H1 (cell line): Measurements from ENCODE around the gene CHD1. TPM values are rescaled to one million over a fixed set of nuclear protein-coding genes. Genes with fewer than 3 reads are reported as not detected.

Experiments used
- CHD7 ChIP-seq: fragments of 300-600 bp; sonication (generic); IDR thresholded peaks from 2 replicates; pipeline ENCODE4 v1.7.1; 2012; ENCODE audit warnings: low read length, moderate library complexity, mild to moderate bottlenecking, inconsistent platforms; ENCODE audit not compliant: insufficient replicate concordance
- POLR2A ChIP-seq, 2 experiments: IDR thresholded peaks; 1 replicate in 1 of 2; 2 replicates in 1 of 2; pipeline ENCODE4 v1.6.1; 2011; ENCODE audit warnings: low read depth in 2 of 2, low read length in 2 of 2, mild to moderate bottlenecking in 2 of 2; ENCODE audit errors: control extremely low read depth in 1 of 2
- polyA plus RNA-seq, 7 experiments: library from polyadenylated mRNA; depleted of rRNA in 3 of 7; stranded (reverse) in 5 of 7; unstranded in 2 of 7; fragments of >200 nt in 5 of 7; fragments of 200-250 nt in 2 of 7; gene quantifications; 1 replicate in 5 of 7; 2 replicates in 1 of 7; 4 replicates in 1 of 7; pipeline versions ENCODE4 v1.2.1 to v1.2.3, GENCODE V29; 2011 to 2013; ENCODE audit warnings: missing spikeins in 2 of 7, mixed read lengths in 2 of 7
- total RNA-seq: library from RNA; stranded (reverse); fragmentation: NEBNext Ultra II Directional; extraction: Animal tissue kit (Norgen Biotek cat#: 25700); gene quantifications from 2 replicates; pipeline ENCODE4 v1.2.1, GENCODE V29; 2021

The CHD1 gene
- total and polyA plus RNA-seq, 2 of the 8 experiments (the other 6 are each of a cell fraction or from before 2014, with no cell fraction given), result 15.6 to 53.0 TPM

GRCh38 chr5:98929710-98930298 is 997 bp upstream of the CHD1 start (continued):
- peak; percentile 21 for TF ChIP-seq CHD7
- TF ChIP-seq POLR2A (IDR thresholded peaks at IDR 0.05; ENCODE audit: control extremely low read depth in 1 of 2, low read depth in 2 of 2, low read length in 2 of 2), result 0 out of 3 replicates have a peak, but pooled peaks of 1 of the 2 experiments have one; percentile 1
